ENCODE results near the gene PCK1. TPM values are rescaled to one million over a fixed set of nuclear protein-coding genes. Genes with fewer than 3 reads are reported as not detected.

The PCK1 gene
- total and polyA plus RNA-seq, 2 of the 13 experiments (the other 11 are each of a cell fraction or from before 2014, with no cell fraction given) = 6.5 to 12.6 TPM

DNA sequence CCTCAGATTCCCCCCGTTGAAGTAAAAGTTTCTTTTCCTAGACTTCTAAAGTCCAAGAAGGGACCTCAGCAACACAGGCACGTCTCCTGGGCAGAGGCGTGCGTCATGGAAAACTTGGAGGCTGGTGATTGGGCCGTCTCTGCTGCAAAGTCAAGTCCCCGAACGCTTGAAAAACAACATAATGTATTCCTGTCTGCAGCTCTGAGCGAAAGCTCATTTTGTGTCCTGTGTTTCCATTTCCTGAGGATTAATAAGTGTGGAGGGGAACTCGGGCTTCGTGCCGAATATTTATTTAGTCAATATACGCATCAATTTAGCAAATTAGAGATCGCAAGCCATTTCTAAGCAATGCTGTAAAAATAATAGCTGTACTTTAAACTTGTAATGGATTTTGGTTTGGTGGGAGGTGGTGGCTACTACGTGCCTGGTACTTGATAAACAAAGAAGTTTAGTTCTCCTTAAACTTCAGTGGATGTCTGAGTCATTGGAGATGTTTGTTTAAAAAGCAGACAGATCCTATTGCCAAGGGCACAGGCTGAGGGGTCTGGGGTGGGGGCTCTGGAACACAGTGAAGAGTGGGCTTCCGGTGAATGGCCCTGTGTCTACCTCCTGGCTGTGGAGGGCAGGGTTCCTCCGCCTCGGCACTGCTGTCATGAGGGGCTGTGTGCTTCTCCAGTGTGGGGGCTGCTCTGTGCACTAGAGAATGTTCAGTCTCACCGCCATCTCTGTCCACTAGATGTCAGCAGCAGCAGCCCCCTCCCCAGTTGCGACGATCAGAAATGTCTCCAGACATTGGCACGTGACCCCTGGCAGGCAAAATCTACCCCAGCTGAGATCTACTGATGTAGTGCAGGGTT, 21.8 kb downstream of the PCK1 start (continued):
- TF ChIP-seq, protein P1, sequence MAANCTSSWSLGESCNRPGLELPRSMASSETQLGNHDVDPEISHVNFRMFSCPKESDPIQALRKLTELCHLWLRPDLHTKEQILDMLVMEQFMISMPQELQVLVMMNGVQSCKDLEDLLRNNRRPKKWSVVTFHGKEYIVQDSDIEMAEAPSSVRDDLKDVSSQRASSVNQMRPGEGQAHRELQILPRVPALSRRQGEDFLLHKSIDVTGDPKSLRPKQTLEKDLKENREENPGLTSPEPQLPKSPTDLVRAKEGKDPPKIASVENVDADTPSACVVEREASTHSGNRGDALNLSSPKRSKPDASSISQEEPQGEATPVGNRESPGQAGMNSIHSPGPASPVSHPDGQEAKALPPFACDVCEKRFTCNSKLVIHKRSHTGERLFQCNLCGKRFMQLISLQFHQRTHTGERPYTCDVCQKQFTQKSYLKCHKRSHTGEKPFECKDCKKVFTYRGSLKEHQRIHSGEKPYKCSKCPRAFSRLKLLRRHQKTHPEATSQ (CRISPR knock-in tag; IDR thresholded peaks at IDR 0.05; ENCODE audit: borderline replicate concordance) = no peak
- no peak for TF ChIP-seq ZNF496 (CRISPR knock-in tag; IDR thresholded peaks at IDR 0.05; ENCODE audit: insufficient replicate concordance)
- TF ChIP-seq, protein P2, sequence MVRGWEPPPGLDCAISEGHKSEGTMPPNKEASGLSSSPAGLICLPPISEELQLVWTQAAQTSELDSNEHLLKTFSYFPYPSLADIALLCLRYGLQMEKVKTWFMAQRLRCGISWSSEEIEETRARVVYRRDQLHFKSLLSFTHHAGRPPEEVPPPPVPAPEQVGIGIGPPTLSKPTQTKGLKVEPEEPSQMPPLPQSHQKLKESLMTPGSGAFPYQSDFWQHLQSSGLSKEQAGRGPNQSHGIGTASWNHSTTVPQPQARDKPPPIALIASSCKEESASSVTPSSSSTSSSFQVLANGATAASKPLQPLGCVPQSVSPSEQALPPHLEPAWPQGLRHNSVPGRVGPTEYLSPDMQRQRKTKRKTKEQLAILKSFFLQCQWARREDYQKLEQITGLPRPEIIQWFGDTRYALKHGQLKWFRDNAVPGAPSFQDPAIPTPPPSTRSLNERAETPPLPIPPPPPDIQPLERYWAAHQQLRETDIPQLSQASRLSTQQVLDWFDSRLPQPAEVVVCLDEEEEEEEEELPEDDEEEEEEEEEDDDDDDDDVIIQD (CRISPR knock-in tag; IDR thresholded peaks at IDR 0.05; ENCODE audit: low read depth) = peak; percentile 21; the same call in 1 of the 2 replicates
- TF ChIP-seq, protein P3, sequence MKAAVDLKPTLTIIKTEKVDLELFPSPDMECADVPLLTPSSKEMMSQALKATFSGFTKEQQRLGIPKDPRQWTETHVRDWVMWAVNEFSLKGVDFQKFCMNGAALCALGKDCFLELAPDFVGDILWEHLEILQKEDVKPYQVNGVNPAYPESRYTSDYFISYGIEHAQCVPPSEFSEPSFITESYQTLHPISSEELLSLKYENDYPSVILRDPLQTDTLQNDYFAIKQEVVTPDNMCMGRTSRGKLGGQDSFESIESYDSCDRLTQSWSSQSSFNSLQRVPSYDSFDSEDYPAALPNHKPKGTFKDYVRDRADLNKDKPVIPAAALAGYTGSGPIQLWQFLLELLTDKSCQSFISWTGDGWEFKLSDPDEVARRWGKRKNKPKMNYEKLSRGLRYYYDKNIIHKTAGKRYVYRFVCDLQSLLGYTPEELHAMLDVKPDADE (CRISPR knock-in tag; IDR thresholded peaks at IDR 0.05) = no peak
- TF ChIP-seq SPEN (CRISPR knock-in tag; IDR thresholded peaks at IDR 0.05; ENCODE audit: low read depth) = peak; percentile 39; the same call in 1 of the 2 replicates
- peak; percentile 79 for TF ChIP-seq HDAC1 (CRISPR knock-in tag; IDR thresholded peaks at IDR 0.05)
- no peak for TF ChIP-seq MXI1 (IDR thresholded peaks at IDR 0.05; ENCODE audit: borderline replicate concordance, low read depth, low read length)
- no peak for TF ChIP-seq NR3C1 (CRISPR knock-in tag; IDR thresholded peaks at IDR 0.05)
- TF ChIP-seq, protein P4, sequence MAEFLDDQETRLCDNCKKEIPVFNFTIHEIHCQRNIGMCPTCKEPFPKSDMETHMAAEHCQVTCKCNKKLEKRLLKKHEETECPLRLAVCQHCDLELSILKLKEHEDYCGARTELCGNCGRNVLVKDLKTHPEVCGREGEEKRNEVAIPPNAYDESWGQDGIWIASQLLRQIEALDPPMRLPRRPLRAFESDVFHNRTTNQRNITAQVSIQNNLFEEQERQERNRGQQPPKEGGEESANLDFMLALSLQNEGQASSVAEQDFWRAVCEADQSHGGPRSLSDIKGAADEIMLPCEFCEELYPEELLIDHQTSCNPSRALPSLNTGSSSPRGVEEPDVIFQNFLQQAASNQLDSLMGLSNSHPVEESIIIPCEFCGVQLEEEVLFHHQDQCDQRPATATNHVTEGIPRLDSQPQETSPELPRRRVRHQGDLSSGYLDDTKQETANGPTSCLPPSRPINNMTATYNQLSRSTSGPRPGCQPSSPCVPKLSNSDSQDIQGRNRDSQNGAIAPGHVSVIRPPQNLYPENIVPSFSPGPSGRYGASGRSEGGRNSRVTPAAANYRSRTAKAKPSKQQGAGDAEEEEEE (CRISPR knock-in tag; IDR thresholded peaks at IDR 0.05; ENCODE audit: borderline replicate concordance) = 0 out of 2 replicates have a peak, but pooled peaks have one; percentile 61
- no peak for TF ChIP-seq ZNF720 (CRISPR knock-in tag; IDR thresholded peaks at IDR 0.05)
- peak; percentile 69; the same call in 1 of the 2 replicates for TF ChIP-seq ETV5 (CRISPR knock-in tag; IDR thresholded peaks at IDR 0.05; ENCODE audit: borderline replicate concordance)
- 0 out of 2 replicates have a peak, but pooled peaks have one; percentile 10 for TF ChIP-seq ZNF225 (CRISPR knock-in tag; IDR thresholded peaks at IDR 0.05)
- TF ChIP-seq, protein P5, sequence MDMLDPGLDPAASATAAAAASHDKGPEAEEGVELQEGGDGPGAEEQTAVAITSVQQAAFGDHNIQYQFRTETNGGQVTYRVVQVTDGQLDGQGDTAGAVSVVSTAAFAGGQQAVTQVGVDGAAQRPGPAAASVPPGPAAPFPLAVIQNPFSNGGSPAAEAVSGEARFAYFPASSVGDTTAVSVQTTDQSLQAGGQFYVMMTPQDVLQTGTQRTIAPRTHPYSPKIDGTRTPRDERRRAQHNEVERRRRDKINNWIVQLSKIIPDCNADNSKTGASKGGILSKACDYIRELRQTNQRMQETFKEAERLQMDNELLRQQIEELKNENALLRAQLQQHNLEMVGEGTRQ (IDR thresholded peaks at IDR 0.05; ENCODE audit: low read depth, low read length) = peak; percentile 61
- TF ChIP-seq, protein P5 (CRISPR knock-in tag; IDR thresholded peaks at IDR 0.05; ENCODE audit: borderline replicate concordance) = peak; percentile 91; the same call in 1 of the 2 replicates
- peak; percentile 69 for TF ChIP-seq SMC3 (IDR thresholded peaks at IDR 0.05; ENCODE audit: low read length)
- TF ChIP-seq, protein P6, sequence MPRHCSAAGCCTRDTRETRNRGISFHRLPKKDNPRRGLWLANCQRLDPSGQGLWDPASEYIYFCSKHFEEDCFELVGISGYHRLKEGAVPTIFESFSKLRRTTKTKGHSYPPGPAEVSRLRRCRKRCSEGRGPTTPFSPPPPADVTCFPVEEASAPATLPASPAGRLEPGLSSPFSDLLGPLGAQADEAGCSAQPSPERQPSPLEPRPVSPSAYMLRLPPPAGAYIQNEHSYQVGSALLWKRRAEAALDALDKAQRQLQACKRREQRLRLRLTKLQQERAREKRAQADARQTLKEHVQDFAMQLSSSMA (CRISPR knock-in tag; IDR thresholded peaks at IDR 0.05) = no peak
- peak; percentile 73; the same call in 1 of the 2 replicates for TF ChIP-seq RAD21 (CRISPR knock-in tag; IDR thresholded peaks at IDR 0.05)
- TF ChIP-seq FOSL2 (CRISPR knock-in tag; IDR thresholded peaks at IDR 0.05) = peak; percentile 79
- TF ChIP-seq, protein P7, sequence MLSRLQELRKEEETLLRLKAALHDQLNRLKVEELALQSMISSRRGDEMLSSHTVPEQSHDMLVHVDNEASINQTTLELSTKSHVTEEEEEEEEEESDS (CRISPR knock-in tag; IDR thresholded peaks at IDR 0.05; ENCODE audit: borderline replicate concordance) = no peak
